LNCAP (cell line): Measurements from ENCODE around the gene MED28.

Experiments used
- CTCF ChIP-seq: fragments of 450-650 bp; IDR thresholded peaks from 2 replicates; pipeline ENCODE4 v1.5.1; 2017; ENCODE audit warnings: mild to moderate bottlenecking

Gene MED28

GRCh38 chr4:17639136-17639535 is 24.7 kb downstream of the MED28 start:
- TF ChIP-seq CTCF: no peak

- no peak for TF ChIP-seq CTCF
Measured at GRCh38 chr4:17642398-17642783, 27.9 kb downstream of the MED28 start.

- TF ChIP-seq CTCF: no peak
Measured at GRCh38 chr4:17646693-17647092, 32.3 kb downstream of the MED28 start.

- TF ChIP-seq CTCF: no peak
Measured at GRCh38 chr4:17647176-17647806, 32.9 kb downstream of the MED28 start.

GRCh38 chr4:17647927-17648326 is 33.5 kb downstream of the MED28 start:
- TF ChIP-seq CTCF: no peak

GRCh38 chr4:17650406-17650805 is 36.0 kb downstream of the MED28 start:
- TF ChIP-seq CTCF: no peak

GRCh38 chr4:17654701-17655100 is 40.3 kb downstream of the MED28 start:
- TF ChIP-seq CTCF: no peak

- TF ChIP-seq CTCF: no peak
Measured at GRCh38 chr4:17657090-17657489, 42.6 kb downstream of the MED28 start.
